Heart left ventricle (tissue), 13 donors: Measurements from ENCODE around the gene NME7.

Experiments used
- POLR2A ChIP-seq, 2 donors: fragments of 450-650 bp; IDR thresholded peaks; one replicate each; pipeline ENCODE4 v1.6.1; 2017; ENCODE audit warnings: antibody characterized with exemption in 2 of 2, mild to moderate bottlenecking in 2 of 2, moderate library complexity in 2 of 2
- TF ChIP-seq, protein P1 (sequence below), 12 donors: fragments of 200-600 bp; sonication (generic) in 4 of 12; IDR thresholded peaks; one replicate each; pipeline versions ENCODE4 v1.5.0 to v1.8.0; 2018 to 2022; ENCODE audit warnings: antibody characterized with exemption in 12 of 12, mild to moderate bottlenecking in 5 of 12
- donor health status: ischemic (EF 13 %, LVEDD 7.1; RV severe dilation, severe dysfunction).
- donor health status: DM: no; HTN: yes; CAD: no.
- donor health status: DM: no; HTN: no; CAD: no.
- donor health status: ischemic (EF 25% LVEDD 6.9; RV normal size, moderate dysfunction).
- donor health status: ischemic (EF 25% LVEDD 5.7; RV mildly dilated, moderate dysfunction).
- donor health status: ischemic (EF 35%, LVEDD 5.7; RV mildly dilated, moderate dysfunction).
- donor health status: nonischemic (EF 11% LVEDD 7.7; RV severe dilation, severe dysfunction).
- donor health status: DM: yes; HTN: yes; CAD: no.
- donor health status: PGD.
- donor health status: ischemic (EF 29% LVEDD 5.4; RV normal size, mild dysfunction).
- donor health status: nonischemic (EF 23%, LVEDD 6.1; RV moderate dilation, normal function).

DNA sequence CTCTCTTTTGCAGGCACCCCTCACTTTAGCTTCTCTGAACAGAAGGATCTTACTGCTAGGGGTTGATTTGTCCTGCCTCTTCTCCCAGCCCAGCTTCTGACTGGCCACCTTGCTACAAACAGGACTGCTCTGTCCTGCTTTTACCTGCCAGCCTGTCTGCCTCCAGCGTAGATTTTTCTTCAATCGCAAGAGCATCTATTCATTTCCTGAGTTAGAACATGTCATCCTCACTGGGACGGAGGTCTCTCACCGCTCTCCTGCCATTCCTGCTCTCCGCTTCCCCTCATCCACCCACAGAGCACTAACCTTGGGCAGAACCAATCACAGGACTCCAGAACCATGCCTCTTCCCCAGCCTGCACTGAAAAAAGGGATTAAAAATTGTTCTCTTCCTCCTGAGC is 264.6 kb downstream of the NME7 start:
- TF ChIP-seq, protein P1, sequence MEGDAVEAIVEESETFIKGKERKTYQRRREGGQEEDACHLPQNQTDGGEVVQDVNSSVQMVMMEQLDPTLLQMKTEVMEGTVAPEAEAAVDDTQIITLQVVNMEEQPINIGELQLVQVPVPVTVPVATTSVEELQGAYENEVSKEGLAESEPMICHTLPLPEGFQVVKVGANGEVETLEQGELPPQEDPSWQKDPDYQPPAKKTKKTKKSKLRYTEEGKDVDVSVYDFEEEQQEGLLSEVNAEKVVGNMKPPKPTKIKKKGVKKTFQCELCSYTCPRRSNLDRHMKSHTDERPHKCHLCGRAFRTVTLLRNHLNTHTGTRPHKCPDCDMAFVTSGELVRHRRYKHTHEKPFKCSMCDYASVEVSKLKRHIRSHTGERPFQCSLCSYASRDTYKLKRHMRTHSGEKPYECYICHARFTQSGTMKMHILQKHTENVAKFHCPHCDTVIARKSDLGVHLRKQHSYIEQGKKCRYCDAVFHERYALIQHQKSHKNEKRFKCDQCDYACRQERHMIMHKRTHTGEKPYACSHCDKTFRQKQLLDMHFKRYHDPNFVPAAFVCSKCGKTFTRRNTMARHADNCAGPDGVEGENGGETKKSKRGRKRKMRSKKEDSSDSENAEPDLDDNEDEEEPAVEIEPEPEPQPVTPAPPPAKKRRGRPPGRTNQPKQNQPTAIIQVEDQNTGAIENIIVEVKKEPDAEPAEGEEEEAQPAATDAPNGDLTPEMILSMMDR (IDR thresholded peaks at IDR 0.05), result no peak
- TF ChIP-seq POLR2A (IDR thresholded peaks at IDR 0.05), result no peak
